Stimulated activated CD4-positive, alpha-beta T cell treated with anti-CD3 and anti-CD28 coated beads, Interleukin-15, amount 100 ng/mL, for 1 hour (primary cell): ENCODE data around the gene SPP2.

Experiments used
- DNase-seq, 2 donors: peaks; one replicate each; pipeline ENCODE4 v3.0.0-alpha.2; 2020; ENCODE audit warnings: low read depth in 1 of 2, low spot score in 1 of 2

Gene SPP2

GRCh38 chr2:234091883-234092282 lies 41.4 kb downstream of the SPP2 start:
- no peak for DNase-seq

- DNase-seq = no peak
These were observed 41.8 kb downstream of the SPP2 start for GRCh38 chr2:234092344-234092743.

- DNase-seq = no peak
These were observed 44.8 kb downstream of the SPP2 start for GRCh38 chr2:234095301-234095700.

DNA sequence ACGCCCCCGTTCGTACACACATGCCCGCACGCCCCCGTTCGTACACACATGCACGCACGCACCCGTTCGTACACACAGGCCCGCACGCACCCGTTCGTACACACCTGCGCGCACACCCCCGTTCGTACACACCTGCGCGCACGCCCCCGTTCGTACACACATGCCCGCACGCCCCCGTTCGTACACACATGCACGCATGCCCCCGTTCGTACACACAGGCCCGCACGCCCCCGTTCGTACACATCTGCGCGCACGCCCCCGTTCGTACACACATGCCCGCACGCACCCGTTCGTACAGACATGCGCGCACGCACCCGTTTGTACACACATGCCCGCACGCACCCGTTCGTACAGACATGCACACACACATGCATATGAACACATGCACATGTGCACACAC lies 45.7 kb downstream of the SPP2 start:
- DNase-seq = no peak

- DNase-seq = no peak
These were observed 48.2 kb downstream of the SPP2 start for GRCh38 chr2:234098681-234099080.

DNA sequence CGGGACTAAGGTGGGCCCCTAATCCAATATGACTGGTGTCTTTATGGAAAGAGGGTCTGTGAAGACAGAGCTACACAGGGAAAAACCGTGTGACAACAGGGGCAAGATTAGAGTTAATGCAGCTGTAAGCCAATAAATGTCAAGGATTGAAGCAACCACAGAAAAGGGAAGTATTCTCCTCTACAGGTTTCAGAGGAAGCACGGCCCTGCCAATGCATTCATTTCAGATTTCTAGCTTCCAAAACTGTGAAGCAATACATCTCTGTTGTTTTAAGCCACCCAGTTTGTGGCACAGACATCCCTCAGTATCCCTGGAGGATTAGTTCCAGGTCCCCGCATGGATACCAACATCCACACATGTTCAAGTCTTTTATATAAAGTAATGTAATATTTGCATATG lies 48.8 kb downstream of the SPP2 start:
- no peak for DNase-seq

DNA sequence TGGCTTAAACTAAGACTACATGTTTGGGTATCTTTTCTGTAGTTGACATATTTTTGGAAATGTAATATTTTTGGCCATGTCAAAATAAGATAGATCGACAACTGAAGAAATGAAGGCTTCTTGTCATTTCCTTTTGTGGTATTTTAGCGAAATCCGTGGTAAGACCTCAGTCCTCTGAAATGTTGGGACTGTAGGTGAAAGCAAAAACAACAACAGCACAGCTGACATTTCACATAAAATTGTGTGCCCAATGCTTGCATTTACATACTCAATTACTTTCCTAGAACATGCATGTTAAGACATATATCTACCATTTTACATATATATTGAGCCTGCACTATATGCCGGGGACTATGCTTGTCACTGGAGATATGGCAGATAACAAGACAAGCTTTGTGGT lies 50.2 kb downstream of the SPP2 start:
- no peak for DNase-seq

DNA sequence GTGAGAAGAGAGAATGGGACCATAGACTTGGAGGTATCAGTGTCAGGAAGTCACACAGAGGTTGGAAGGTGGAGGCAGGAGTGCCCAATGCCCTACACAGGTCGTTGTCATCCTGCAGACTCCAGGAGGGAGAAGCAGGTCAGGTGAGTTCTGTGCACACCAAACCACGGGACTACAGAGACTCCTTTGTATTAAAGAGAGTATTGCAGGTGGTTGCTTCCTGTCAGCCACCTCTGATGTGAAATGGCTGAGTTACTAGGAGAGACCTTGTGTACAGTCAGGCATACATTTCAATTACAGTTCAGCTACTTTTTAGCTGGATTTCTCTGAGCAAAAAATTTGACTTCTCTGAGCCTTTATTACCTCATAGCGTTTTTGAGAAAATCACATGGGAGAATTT lies 51.6 kb downstream of the SPP2 start:
- DNase-seq = no peak

DNA sequence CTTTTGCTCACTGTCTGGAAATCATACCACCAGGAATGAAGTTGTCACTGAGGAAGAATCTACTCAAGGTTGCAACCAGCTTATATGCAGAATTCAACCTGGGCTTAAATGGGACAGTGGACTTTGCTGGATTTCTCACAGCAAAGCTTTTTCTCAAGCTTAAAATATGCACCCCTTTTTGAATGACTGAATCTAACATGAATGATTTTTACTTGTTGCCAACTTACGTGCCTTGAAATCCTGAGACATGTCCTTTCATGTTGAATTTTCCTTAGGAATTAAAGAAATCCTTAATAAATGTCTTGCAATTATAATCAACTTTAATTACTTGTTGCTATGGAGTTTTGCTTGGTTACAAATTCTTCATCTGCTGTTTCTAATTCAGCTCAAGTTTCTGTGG lies 57.4 kb downstream of the SPP2 start:
- DNase-seq = no peak

- DNase-seq = no peak
These were observed 58.8 kb downstream of the SPP2 start for GRCh38 chr2:234109321-234109720.

DNA sequence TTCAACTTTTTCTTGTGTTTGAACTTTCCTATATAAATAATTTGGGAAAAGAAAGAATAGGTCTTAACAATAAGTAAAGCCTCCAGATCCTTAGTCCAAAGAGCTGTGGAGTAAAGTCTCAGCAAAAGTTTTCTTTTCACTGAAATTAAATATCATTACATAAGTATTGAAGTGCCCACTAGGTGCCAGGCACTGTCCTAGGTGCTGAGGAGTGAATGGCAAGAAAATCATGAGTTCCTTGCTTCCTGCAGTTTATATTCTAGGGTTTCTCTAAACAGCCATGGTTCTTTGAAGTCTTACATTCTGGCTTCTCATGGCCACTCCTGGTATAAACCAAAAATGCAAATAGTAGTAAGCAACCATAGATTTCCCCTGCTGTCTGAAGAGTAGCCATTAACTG lies 59.7 kb downstream of the SPP2 start:
- DNase-seq = no peak

- DNase-seq = no peak
These were observed 61.0 kb downstream of the SPP2 start for GRCh38 chr2:234111523-234111922.

- no peak for DNase-seq
These were observed 65.5 kb downstream of the SPP2 start for GRCh38 chr2:234116010-234116409.

GRCh38 chr2:234121999-234122398 lies 71.5 kb downstream of the SPP2 start:
- DNase-seq = no peak

GRCh38 chr2:234125451-234126145 lies 75.1 kb downstream of the SPP2 start:
- DNase-seq = no peak

- DNase-seq = no peak
These were observed 75.6 kb downstream of the SPP2 start for GRCh38 chr2:234126146-234126470.
